ENCODE data around the gene DMXL1. TPM values are rescaled to one million over a fixed set of nuclear protein-coding genes. Genes with fewer than 3 reads are reported as not detected.

The DMXL1 gene
- total and polyA plus RNA-seq, 2 experiments from 2014 or later, result 28.4 to 41.7 TPM

DNA sequence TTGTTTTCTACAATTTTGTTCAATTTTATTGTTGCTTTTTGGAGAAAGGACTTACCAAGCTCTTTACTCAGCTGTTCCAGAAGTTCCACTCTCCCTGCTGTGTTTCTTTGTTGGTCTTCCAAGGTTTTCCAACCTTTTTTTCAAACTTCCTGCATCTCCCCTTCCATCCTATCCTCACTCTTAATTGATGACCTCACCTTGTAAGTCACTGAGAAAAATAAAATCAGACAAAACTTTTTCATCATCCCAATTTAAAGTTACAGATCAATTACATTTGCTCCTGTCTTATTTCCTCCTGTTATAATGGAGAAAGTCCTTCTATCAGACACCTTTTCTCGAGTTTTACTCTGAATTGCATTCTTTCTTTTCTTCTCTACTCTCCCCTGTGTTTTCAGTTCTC lies 121.1 kb downstream of the DMXL1 start (continued):
- TF ChIP-seq, protein P1, sequence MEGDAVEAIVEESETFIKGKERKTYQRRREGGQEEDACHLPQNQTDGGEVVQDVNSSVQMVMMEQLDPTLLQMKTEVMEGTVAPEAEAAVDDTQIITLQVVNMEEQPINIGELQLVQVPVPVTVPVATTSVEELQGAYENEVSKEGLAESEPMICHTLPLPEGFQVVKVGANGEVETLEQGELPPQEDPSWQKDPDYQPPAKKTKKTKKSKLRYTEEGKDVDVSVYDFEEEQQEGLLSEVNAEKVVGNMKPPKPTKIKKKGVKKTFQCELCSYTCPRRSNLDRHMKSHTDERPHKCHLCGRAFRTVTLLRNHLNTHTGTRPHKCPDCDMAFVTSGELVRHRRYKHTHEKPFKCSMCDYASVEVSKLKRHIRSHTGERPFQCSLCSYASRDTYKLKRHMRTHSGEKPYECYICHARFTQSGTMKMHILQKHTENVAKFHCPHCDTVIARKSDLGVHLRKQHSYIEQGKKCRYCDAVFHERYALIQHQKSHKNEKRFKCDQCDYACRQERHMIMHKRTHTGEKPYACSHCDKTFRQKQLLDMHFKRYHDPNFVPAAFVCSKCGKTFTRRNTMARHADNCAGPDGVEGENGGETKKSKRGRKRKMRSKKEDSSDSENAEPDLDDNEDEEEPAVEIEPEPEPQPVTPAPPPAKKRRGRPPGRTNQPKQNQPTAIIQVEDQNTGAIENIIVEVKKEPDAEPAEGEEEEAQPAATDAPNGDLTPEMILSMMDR (conservative IDR thresholded peaks at IDR 0.05; ENCODE audit: low read depth in 2 of 2), result no peak
- TF ChIP-seq JUNB (IDR thresholded peaks at IDR 0.05; ENCODE audit: unreplicated experiment) (no peak), NANOG (IDR thresholded peaks at IDR 0.05; ENCODE audit: borderline replicate concordance) (no peak), ZNF331 (CRISPR knock-in tag; IDR thresholded peaks at IDR 0.05; ENCODE audit: low read depth) (no peak), EZH2 (IDR thresholded peaks at IDR 0.05; ENCODE audit: low read depth, unreplicated experiment) (no peak), POLR2AphosphoS5 (IDR thresholded peaks at IDR 0.05; ENCODE audit: low read depth) (no peak), EZH2phosphoT487 (IDR thresholded peaks at IDR 0.05; ENCODE audit: unreplicated experiment) (no peak)
- TF ChIP-seq, protein P2, sequence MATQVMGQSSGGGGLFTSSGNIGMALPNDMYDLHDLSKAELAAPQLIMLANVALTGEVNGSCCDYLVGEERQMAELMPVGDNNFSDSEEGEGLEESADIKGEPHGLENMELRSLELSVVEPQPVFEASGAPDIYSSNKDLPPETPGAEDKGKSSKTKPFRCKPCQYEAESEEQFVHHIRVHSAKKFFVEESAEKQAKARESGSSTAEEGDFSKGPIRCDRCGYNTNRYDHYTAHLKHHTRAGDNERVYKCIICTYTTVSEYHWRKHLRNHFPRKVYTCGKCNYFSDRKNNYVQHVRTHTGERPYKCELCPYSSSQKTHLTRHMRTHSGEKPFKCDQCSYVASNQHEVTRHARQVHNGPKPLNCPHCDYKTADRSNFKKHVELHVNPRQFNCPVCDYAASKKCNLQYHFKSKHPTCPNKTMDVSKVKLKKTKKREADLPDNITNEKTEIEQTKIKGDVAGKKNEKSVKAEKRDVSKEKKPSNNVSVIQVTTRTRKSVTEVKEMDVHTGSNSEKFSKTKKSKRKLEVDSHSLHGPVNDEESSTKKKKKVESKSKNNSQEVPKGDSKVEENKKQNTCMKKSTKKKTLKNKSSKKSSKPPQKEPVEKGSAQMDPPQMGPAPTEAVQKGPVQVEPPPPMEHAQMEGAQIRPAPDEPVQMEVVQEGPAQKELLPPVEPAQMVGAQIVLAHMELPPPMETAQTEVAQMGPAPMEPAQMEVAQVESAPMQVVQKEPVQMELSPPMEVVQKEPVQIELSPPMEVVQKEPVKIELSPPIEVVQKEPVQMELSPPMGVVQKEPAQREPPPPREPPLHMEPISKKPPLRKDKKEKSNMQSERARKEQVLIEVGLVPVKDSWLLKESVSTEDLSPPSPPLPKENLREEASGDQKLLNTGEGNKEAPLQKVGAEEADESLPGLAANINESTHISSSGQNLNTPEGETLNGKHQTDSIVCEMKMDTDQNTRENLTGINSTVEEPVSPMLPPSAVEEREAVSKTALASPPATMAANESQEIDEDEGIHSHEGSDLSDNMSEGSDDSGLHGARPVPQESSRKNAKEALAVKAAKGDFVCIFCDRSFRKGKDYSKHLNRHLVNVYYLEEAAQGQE (IDR thresholded peaks at IDR 0.05; ENCODE audit: unreplicated experiment), result no peak

DNA sequence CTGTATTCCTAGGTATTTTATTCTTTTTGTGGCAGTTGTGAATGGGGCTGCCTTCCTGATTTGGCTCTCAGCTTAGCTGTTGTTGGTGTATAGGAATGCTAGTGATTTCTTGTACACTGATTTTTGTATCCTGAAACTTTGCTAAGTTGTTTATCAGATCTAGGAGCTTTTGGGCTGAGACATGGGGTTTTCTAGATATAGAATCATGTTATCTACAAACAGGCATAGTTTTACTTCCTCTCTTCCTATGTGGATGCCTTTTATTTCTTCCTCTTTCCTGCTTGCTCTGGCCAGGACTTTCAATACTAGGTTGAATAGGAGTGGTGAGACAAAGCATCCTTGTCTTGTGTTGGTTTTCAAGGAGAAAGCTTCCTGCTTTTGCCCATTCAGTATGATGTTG lies 129.9 kb downstream of the DMXL1 start:
- Mint-ChIP-seq H3K4me3 (no peak overlapping the region), H3K4me1 (no peaks in the 10 kb centered on the region), H3K36me3 (ENCODE audit: low read depth) (peaks cover 40% of the 10 kb centered on the region), H3K27ac (no peak overlapping the region), H3K9me3 (no peaks in the 10 kb centered on the region), H3K27me3 (ENCODE audit: insufficient read depth, low read depth, poor library complexity) (no peaks in the 10 kb centered on the region)
- DNase-seq (ENCODE audit: low spot score) (no peak), ATAC-seq (no peak)
- Histone ChIP-seq H4K20me1 (replicated peaks; ENCODE audit: insufficient read depth) (no peaks in the 10 kb centered on the region), H3K79me2 (replicated peaks; ENCODE audit: insufficient read depth) (peaks cover 5% of the 10 kb centered on the region; the same call in 1 of the 2 replicates), H3K27me3 (ENCODE audit: insufficient read depth) (no peaks in the 10 kb centered on the region), H3K27ac (ENCODE audit: low read depth) (peak overlapping the region; percentile 48; the same call in 1 of the 2 replicates), H3K4me2 (no peak overlapping the region), H3K9me2 (ENCODE audit: insufficient read depth) (no peaks in the 10 kb centered on the region), H3K4me1 (ENCODE audit: insufficient read depth) (no peaks in the 10 kb centered on the region), H3K36me3 (ENCODE audit: insufficient read depth) (no peaks in the 10 kb centered on the region; the same call in 1 of the 2 replicates), H3F3A (replicated peaks; ENCODE audit: low read depth) (no peaks in the 10 kb centered on the region), H2AFZ (no peak overlapping the region), H3K4me3 (no peak overlapping the region)
- TF ChIP-seq ZNF331 (CRISPR knock-in tag; IDR thresholded peaks at IDR 0.05; ENCODE audit: low read depth) (no peak), POLR2AphosphoS5 (IDR thresholded peaks at IDR 0.05; ENCODE audit: low read depth) (no peak), NANOG (IDR thresholded peaks at IDR 0.05; ENCODE audit: borderline replicate concordance) (no peak), EZH2phosphoT487 (IDR thresholded peaks at IDR 0.05; ENCODE audit: unreplicated experiment) (no peak), ZNF114 (CRISPR knock-in tag; IDR thresholded peaks at IDR 0.05) (no peak), STAT1 (IDR thresholded peaks at IDR 0.05; ENCODE audit: unreplicated experiment) (no peak), EZH2 (IDR thresholded peaks at IDR 0.05; ENCODE audit: low read depth, unreplicated experiment) (no peak)
- TF ChIP-seq, protein P3, sequence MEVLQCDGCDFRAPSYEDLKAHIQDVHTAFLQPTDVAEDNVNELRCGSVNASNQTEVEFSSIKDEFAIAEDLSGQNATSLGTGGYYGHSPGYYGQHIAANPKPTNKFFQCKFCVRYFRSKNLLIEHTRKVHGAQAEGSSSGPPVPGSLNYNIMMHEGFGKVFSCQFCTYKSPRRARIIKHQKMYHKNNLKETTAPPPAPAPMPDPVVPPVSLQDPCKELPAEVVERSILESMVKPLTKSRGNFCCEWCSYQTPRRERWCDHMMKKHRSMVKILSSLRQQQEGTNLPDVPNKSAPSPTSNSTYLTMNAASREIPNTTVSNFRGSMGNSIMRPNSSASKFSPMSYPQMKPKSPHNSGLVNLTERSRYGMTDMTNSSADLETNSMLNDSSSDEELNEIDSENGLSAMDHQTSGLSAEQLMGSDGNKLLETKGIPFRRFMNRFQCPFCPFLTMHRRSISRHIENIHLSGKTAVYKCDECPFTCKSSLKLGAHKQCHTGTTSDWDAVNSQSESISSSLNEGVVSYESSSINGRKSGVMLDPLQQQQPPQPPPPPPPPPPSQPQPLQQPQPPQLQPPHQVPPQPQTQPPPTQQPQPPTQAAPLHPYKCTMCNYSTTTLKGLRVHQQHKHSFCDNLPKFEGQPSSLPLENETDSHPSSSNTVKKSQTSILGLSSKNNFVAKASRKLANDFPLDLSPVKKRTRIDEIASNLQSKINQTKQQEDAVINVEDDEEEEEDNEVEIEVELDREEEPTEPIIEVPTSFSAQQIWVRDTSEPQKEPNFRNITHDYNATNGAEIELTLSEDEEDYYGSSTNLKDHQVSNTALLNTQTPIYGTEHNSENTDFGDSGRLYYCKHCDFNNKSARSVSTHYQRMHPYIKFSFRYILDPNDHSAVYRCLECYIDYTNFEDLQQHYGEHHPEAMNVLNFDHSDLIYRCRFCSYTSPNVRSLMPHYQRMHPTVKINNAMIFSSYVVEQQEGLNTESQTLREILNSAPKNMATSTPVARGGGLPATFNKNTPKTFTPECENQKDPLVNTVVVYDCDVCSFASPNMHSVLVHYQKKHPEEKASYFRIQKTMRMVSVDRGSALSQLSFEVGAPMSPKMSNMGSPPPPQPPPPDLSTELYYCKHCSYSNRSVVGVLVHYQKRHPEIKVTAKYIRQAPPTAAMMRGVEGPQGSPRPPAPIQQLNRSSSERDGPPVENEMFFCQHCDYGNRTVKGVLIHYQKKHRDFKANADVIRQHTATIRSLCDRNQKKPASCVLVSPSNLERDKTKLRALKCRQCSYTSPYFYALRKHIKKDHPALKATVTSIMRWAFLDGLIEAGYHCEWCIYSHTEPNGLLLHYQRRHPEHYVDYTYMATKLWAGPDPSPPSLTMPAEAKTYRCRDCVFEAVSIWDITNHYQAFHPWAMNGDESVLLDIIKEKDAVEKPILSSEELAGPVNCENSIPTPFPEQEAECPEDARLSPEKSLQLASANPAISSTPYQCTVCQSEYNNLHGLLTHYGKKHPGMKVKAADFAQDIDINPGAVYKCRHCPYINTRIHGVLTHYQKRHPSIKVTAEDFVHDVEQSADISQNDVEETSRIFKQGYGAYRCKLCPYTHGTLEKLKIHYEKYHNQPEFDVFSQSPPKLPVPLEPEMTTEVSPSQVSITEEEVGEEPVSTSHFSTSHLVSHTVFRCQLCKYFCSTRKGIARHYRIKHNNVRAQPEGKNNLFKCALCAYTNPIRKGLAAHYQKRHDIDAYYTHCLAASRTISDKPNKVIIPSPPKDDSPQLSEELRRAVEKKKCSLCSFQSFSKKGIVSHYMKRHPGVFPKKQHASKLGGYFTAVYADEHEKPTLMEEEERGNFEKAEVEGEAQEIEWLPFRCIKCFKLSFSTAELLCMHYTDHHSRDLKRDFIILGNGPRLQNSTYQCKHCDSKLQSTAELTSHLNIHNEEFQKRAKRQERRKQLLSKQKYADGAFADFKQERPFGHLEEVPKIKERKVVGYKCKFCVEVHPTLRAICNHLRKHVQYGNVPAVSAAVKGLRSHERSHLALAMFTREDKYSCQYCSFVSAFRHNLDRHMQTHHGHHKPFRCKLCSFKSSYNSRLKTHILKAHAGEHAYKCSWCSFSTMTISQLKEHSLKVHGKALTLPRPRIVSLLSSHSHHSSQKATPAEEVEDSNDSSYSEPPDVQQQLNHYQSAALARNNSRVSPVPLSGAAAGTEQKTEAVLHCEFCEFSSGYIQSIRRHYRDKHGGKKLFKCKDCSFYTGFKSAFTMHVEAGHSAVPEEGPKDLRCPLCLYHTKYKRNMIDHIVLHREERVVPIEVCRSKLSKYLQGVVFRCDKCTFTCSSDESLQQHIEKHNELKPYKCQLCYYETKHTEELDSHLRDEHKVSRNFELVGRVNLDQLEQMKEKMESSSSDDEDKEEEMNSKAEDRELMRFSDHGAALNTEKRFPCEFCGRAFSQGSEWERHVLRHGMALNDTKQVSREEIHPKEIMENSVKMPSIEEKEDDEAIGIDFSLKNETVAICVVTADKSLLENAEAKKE (CRISPR knock-in tag; IDR thresholded peaks at IDR 0.05), result no peak
- TF ChIP-seq, protein P1 (conservative IDR thresholded peaks at IDR 0.05; ENCODE audit: low read depth in 2 of 2), result no peak
